BLaER1 treated with 17β-estradiol and CSF1 and Interleukin-3, amounts not matched to agents 10 nM and 100 nM (cell line): Measurements from ENCODE around the gene FGR.

Experiments used
- H3K27ac ChIP-seq, 11 experiments: shearing (Covaris generic); formaldehyde crosslinking; 2 replicates each; pipeline ENCODE4 v1.8.1; 2022
- H3K27me3 ChIP-seq, 11 experiments: shearing (Covaris generic); formaldehyde crosslinking; 2 replicates each; pipeline ENCODE4 v1.8.1; 2022
- H3K36me3 ChIP-seq, 11 experiments: shearing (Covaris generic); formaldehyde crosslinking; 2 replicates each; pipeline ENCODE4 v1.8.1; 2022
- H3K4me1 ChIP-seq, 10 experiments: shearing (Covaris generic); formaldehyde crosslinking; 2 replicates each; pipeline ENCODE4 v1.8.1; 2022
- H3K4me2 ChIP-seq, 11 experiments: shearing (Covaris generic); formaldehyde crosslinking; 2 replicates each; pipeline ENCODE4 v1.8.1; 2022
- H3K4me3 ChIP-seq, 10 experiments: shearing (Covaris generic); formaldehyde crosslinking; 2 replicates each; pipeline ENCODE4 v1.8.1; 2022
- H3K9ac ChIP-seq, 11 experiments: shearing (Covaris generic); formaldehyde crosslinking; 2 replicates each; pipeline ENCODE4 v1.8.1; 2022
- H3K9me3 ChIP-seq, 11 experiments: shearing (Covaris generic); formaldehyde crosslinking; replicated peaks in 1 of 11; 2 replicates each; pipeline ENCODE4 v1.8.1; 2022
- H4K20me1 ChIP-seq, 11 experiments: shearing (Covaris generic); formaldehyde crosslinking; 2 replicates each; pipeline ENCODE4 v1.8.1; 2022
- Cebpa-rat ChIP-seq, 11 experiments: shearing (Covaris generic); IDR thresholded peaks; 2 replicates each; pipeline ENCODE4 v1.8.1; 2022

Gene FGR

GRCh38 chr1:27604579-27605299 lies 30.2 kb downstream of the FGR start:
- H4K20me1 ChIP-seq: peaks cover 19 to 31% (median 28%) of the 10 kb centered on the region in 11 experiments; a peak in 21 of 22 replicates
- no peaks in the 10 kb centered on the region for H3K9me3 ChIP-seq
- H3K4me3 ChIP-seq: peak overlapping the region; percentile 88 to 99 (median 94)
- H3K9ac ChIP-seq: peak overlapping the region in 10 of 11 experiments; percentile 86 to 95 (median 92); a peak in 12 of 22 replicates
- H3K4me1 ChIP-seq: peaks cover 72 to 80% (median 78%) of the 10 kb centered on the region in 10 experiments
- H3K27me3 ChIP-seq: no peaks in the 10 kb centered on the region
- H3K27ac ChIP-seq: no peak overlapping the region; a peak in 2 of 22 replicates
- TF ChIP-seq Cebpa-rat (IDR thresholded peaks at IDR 0.05): no peak
- no peaks in the 10 kb centered on the region for H3K36me3 ChIP-seq
- H3K4me2 ChIP-seq: peak overlapping the region; percentile 44 to 91 (median 80); a peak in 21 of 22 replicates

- Histone ChIP-seq H3K9me3 (no peaks in the 10 kb centered on the region), H3K36me3 (no peaks in the 10 kb centered on the region), H3K9ac (peak within 1 kb of the TSS; percentile 86 to 95 (median 92)), H3K4me2 (peak within 1 kb of the TSS; percentile 61 to 97 (median 85)), H3K4me1 (peaks cover 72 to 80% (median 78%) of the 10 kb centered on the region in 10 experiments), H3K27me3 (no peaks in the 10 kb centered on the region), H4K20me1 (peaks cover 28 to 39% (median 36%) of the 10 kb centered on the region in 11 experiments), H3K4me3 (peak within 1 kb of the TSS; percentile 88 to 99 (median 94)), H3K27ac (peak within 1 kb of the TSS; percentile 56 to 91 (median 85); a peak in 21 of 22 replicates)
- TF ChIP-seq Cebpa-rat (IDR thresholded peaks at IDR 0.05): no peak
These were observed 31.1 kb downstream of the FGR start, which contains the start of gene AHDC1 for GRCh38 chr1:27603681-27604578. Gene AHDC1 (minus strand): TSS chr1:27604144. CDS start chr1:27552115, 52,029 bp downstream.

DNA sequence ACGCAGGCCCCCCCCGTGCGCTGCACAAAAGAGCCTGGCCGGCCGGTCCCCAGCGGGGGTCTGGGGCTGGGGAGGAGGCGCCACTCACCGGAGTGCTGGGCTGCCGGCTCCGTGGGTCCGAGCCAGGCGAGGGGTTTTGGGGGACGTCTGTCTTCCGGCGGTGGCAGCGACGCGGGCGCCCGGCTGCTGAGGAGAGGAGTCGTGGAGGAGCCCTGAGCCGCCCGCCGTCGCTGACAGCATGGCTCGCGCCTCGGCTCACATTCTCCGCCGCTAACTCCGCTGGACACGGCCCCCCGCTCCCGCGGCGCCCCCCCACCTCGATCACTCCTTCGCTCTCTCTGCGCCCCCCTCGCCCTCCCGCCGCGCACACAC lies 31.7 kb downstream of the FGR start:
- H3K36me3 ChIP-seq: no peaks in the 10 kb centered on the region
- H3K9me3 ChIP-seq: no peaks in the 10 kb centered on the region
- H3K27ac ChIP-seq: peak overlapping the region; percentile 56 to 91 (median 85); a peak in 21 of 22 replicates
- H3K4me2 ChIP-seq: peak overlapping the region; percentile 54 to 97 (median 82)
- no peak for TF ChIP-seq Cebpa-rat (IDR thresholded peaks at IDR 0.05)
- H3K27me3 ChIP-seq: no peaks in the 10 kb centered on the region
- H3K4me1 ChIP-seq: peaks cover 72 to 80% (median 78%) of the 10 kb centered on the region in 10 experiments
- peak overlapping the region; percentile 88 to 99 (median 94) for H3K4me3 ChIP-seq
- H4K20me1 ChIP-seq: peaks cover 34 to 45% (median 43%) of the 10 kb centered on the region in 11 experiments
- peak overlapping the region; percentile 86 to 95 (median 92) for H3K9ac ChIP-seq

DNA sequence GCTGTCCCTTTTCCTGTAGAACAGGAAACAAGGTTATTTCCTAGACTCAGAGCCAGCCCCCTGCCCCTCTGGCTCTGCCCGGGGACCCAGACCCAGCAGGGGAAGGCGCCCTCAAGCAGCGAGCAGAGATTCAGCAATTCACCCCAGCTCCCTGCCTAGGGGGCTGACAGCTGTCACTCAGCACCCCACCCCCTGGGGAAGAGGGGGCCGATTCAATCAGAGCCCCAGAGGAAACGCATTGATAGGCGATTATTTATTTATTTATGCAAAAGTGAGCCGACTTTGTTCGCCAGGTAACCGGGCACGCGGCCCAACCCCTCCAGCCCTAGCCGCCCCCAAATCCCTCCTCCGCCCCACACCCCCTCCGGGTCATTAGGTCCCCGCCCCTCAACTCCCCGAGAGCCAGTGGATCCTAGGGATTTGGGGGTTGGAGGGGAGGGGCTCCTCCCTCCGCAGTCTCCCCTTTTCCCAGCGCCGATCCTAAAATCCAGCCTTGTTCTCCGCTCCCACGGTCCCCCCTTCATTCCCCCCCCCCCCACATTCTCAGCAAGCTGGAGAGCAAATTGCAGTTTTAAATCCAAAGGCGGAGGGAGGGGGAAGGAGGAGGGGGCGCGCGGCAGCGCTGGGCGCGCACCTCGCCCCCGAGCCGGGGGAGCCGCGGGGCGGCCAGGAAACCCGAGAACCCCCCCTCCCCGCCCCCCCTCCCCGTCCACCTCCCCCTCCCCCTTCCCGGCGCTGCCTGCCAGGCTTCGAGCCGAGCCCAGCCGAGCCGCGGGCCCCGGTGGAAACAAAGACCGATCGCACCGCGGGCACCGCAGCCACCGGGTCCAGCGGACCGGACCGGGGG lies 32.3 kb downstream of the FGR start:
- H3K4me2 ChIP-seq: peak overlapping the region; percentile 87 to 100 (median 97)
- peaks cover 40 to 51% (median 49%) of the 10 kb centered on the region in 11 experiments for H4K20me1 ChIP-seq
- peak overlapping the region; percentile 86 to 95 (median 92) for H3K9ac ChIP-seq
- no peaks in the 10 kb centered on the region for H3K27me3 ChIP-seq
- no peaks in the 10 kb centered on the region for H3K9me3 ChIP-seq
- H3K27ac ChIP-seq: peak overlapping the region; percentile 56 to 91 (median 85); a peak in 21 of 22 replicates
- peaks cover 72 to 80% (median 78%) of the 10 kb centered on the region in 10 experiments for H3K4me1 ChIP-seq
- H3K36me3 ChIP-seq: no peaks in the 10 kb centered on the region
- TF ChIP-seq Cebpa-rat (IDR thresholded peaks at IDR 0.05): no peak
- H3K4me3 ChIP-seq: peak overlapping the region; percentile 88 to 99 (median 94)

DNA sequence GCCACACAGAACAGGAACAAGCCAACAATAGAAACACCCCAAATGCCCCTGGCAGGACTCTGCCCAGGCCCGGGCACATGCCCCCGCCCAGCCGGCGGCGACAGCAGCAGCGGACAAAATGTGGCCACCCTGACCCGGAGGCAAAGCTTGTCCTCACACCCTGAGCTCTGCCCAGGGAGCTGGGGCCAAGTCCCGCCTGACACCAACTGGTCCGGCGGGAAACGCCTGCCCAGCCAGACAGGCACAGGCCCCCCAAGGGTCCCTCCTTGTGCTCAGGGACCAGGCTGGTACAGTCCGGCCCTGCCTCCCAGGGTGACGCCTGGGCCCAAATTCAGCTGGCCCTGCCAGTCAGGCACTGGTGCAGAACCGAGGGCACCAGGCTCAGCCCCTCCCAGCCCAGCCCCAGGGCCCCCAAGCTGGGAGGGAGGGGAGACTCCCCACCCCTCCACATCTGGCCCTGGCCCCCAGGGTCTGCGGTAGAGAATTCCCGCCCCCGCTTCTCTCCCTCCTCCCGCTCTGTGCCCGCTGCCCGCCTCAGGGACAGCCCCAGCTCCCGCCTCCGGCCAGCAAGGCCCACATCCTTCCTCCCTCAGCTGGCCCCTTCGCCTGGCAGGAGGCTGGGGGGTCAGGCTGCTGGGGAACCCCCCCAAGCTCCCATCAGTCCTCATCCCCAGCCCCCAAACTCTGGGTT lies 33.1 kb downstream of the FGR start:
- H3K27me3 ChIP-seq: no peaks in the 10 kb centered on the region
- H3K4me1 ChIP-seq: peaks cover 72 to 80% (median 78%) of the 10 kb centered on the region in 10 experiments
- H3K36me3 ChIP-seq: peaks cover 0 to 2% (median 0%) of the 10 kb centered on the region in 11 experiments; a peak in 1 of 22 replicates
- H3K4me2 ChIP-seq: peak overlapping the region; percentile 87 to 100 (median 97)
- H3K9ac ChIP-seq: peak overlapping the region; percentile 78 to 95 (median 92)
- no peak for TF ChIP-seq Cebpa-rat (IDR thresholded peaks at IDR 0.05)
- peak overlapping the region; percentile 3 to 91 (median 82); a peak in 21 of 22 replicates for H3K27ac ChIP-seq
- no peaks in the 10 kb centered on the region for H3K9me3 ChIP-seq
- H3K4me3 ChIP-seq: peak overlapping the region; percentile 88 to 99 (median 94)
- peaks cover 48 to 59% (median 56%) of the 10 kb centered on the region in 11 experiments for H4K20me1 ChIP-seq

GRCh38 chr1:27601321-27601770 lies 33.6 kb downstream of the FGR start:
- peaks cover 0 to 4% (median 0%) of the 10 kb centered on the region in 11 experiments; a peak in 1 of 22 replicates for H3K36me3 ChIP-seq
- H3K9me3 ChIP-seq: no peaks in the 10 kb centered on the region
- TF ChIP-seq Cebpa-rat (IDR thresholded peaks at IDR 0.05): no peak
- H3K4me1 ChIP-seq: peaks cover 72 to 80% (median 78%) of the 10 kb centered on the region in 10 experiments
- H3K9ac ChIP-seq: peak overlapping the region; percentile 78 to 95 (median 92)
- H4K20me1 ChIP-seq: peaks cover 53 to 64% (median 62%) of the 10 kb centered on the region in 11 experiments
- H3K27ac ChIP-seq: peak overlapping the region; percentile 3 to 91 (median 82); a peak in 18 of 22 replicates
- peak overlapping the region; percentile 88 to 99 (median 94) for H3K4me3 ChIP-seq
- no peaks in the 10 kb centered on the region for H3K27me3 ChIP-seq
- H3K4me2 ChIP-seq: peak overlapping the region; percentile 87 to 100 (median 97)

DNA sequence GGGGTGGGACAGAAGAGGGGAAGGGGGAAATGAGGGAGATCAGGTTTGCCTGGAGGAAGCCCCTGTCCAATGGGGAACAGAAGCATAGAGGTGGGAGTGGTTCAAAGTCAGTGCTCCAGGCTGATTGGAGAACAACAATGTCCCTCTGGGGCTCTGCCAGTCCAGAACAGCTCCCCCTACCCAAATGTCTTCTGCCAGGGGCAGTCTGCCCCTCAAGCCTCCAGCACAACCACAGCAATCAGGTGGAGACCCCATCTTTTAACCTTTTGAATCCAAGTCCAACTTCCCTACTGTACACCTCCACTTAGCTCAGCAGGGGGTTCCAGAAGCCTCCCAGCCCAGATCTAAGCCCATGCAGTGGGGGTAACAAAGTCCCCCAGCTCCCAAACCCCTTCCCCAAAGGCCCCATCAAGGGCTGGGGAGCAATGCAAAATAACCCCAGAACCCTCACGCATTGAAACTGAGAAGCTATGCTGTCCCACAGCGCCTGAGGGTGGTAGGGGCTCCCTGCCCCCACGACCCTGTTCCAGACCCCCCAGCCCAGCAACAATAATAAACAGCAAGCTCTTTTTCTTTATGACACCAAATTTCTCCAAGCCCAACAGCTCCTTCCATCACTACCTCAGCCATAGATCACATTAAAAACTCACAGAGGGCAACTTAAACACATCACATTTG lies 34.3 kb downstream of the FGR start:
- H3K4me2 ChIP-seq: peak overlapping the region; percentile 87 to 100 (median 97)
- H3K36me3 ChIP-seq: peaks cover 0 to 9% (median 0%) of the 10 kb centered on the region in 11 experiments; a peak in 2 of 22 replicates
- TF ChIP-seq Cebpa-rat (IDR thresholded peaks at IDR 0.05): no peak
- peaks cover 60 to 72% (median 69%) of the 10 kb centered on the region in 11 experiments for H4K20me1 ChIP-seq
- no peaks in the 10 kb centered on the region for H3K9me3 ChIP-seq
- H3K4me1 ChIP-seq: peaks cover 72 to 80% (median 78%) of the 10 kb centered on the region in 10 experiments
- H3K27ac ChIP-seq: peak overlapping the region; percentile 14 to 91 (median 82); a peak in 18 of 22 replicates
- peak overlapping the region; percentile 88 to 99 (median 94); a peak in 19 of 20 replicates for H3K4me3 ChIP-seq
- peak overlapping the region; percentile 78 to 95 (median 92); a peak in 21 of 22 replicates for H3K9ac ChIP-seq
- H3K27me3 ChIP-seq: no peaks in the 10 kb centered on the region
